Ascending aorta (tissue), 2 donors: ENCODE results near the gene TOMM6. TPM values are rescaled to one million over a fixed set of nuclear protein-coding genes. Genes with fewer than 3 reads are reported as not detected.
A peak's percentile ranks its signal among the peaks of the same experiment; 100 is the strongest.

ENCODE experiments used
- DNase-seq, 2 donors: peaks; one replicate each; pipeline ENCODE4 v3.0.0-alpha.2; 2019; ENCODE audit warnings: low spot score in 2 of 2
- H3K27ac ChIP-seq, 2 donors: fragments of 200-600 bp; sonication (generic); one replicate each; pipeline ENCODE4 v1.5.1; 2016 to 2017; ENCODE audit warnings: mild to moderate bottlenecking in 1 of 2
- H3K27me3 ChIP-seq: fragments of 200-600 bp; sonication (generic); one replicate; pipeline ENCODE4 v1.5.1; 2017
- H3K36me3 ChIP-seq, 2 donors: fragments of 200-600 bp; sonication (generic); one replicate each; pipeline ENCODE4 v1.5.1; 2016
- H3K4me1 ChIP-seq, 2 donors: fragments of 200-600 bp; sonication (generic); one replicate each; pipeline ENCODE4 v1.5.1; 2016 to 2017; ENCODE audit warnings: mild to moderate bottlenecking in 1 of 2
- H3K4me3 ChIP-seq, 2 donors: fragments of 200-600 bp; sonication (generic); one replicate each; pipeline ENCODE4 v1.5.1; 2016 to 2017; ENCODE audit warnings: mild to moderate bottlenecking in 1 of 2
- H3K9me3 ChIP-seq, 2 donors: fragments of 200-600 bp; sonication (generic); one replicate each; pipeline ENCODE4 v1.5.1; 2016
- intact Hi-C: fragments of 100-400 bp; cut with DNase I; formaldehyde crosslinking; loops from one replicate; pipeline ENCODE4 v1.15.1; 2023
- total RNA-seq: library from RNA; depleted of rRNA; stranded (reverse); fragments of >200 nt; gene quantifications from one replicate; pipeline ENCODE4 v1.1.0, GENCODE V29; 2016
- TF ChIP-seq, protein P1 (sequence below), 3 experiments: fragments of 200-600 bp in 2 of 3; fragments of 450-650 bp in 1 of 3; sonication (generic) in 2 of 3; IDR thresholded peaks; one replicate each; pipeline ENCODE4 v1.5.1; 2016 to 2019; ENCODE audit warnings: antibody characterized with exemption in 3 of 3, mild to moderate bottlenecking in 1 of 3, moderate library complexity in 1 of 3

TOMM6 gene
- total RNA-seq, 1 donor from 2014 or later: 79.9 TPM

DNA sequence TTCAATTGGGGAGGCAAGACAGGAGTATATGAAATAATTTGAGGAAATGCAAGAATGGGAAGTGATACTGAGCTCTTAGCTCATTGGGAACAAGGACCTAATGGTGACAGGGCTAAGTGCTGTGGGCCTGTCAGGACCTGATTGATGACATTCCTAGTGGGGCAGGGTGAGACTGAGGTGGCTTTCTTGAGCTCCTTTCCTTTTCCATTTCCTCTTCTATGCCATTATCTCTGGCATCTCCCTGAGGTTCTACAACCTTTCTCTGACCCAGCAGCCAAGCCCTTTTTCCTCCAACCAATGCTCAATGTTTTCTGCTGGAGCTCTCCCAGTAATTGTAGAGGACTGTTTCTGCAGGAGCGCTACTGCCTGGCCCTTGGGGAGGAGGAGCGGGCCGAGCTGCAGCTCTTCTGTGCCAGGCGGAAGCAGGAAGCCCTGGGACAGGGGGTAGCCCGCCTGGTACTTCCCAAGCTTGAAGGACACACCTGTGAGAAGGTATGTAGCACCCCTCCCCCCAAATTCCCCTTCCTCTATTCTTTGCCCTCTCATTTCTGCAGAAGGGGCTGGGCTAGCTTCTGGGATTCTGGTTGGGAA is 2.8 kb upstream of the TOMM6 start:
- Histone ChIP-seq H3K27me3 (no peaks in the 10 kb centered on the region), H3K4me1 (peaks cover 17 to 18% of the 10 kb centered on the region in 2 donors), H3K9me3 (no peaks in the 10 kb centered on the region), H3K4me3 (no peak overlapping the region), H3K36me3 (peaks cover 5 to 7% of the 10 kb centered on the region in 2 donors), H3K27ac (no peak overlapping the region)
- no peak for DNase-seq
- intact Hi-C loops: loop anchor here (5.0 to 10.0 kb wide), 3 partner anchors 77 to 1840 kb away; partner anchors contain the start of genes GTPBP2 and UBR2
- TF ChIP-seq, protein P1, sequence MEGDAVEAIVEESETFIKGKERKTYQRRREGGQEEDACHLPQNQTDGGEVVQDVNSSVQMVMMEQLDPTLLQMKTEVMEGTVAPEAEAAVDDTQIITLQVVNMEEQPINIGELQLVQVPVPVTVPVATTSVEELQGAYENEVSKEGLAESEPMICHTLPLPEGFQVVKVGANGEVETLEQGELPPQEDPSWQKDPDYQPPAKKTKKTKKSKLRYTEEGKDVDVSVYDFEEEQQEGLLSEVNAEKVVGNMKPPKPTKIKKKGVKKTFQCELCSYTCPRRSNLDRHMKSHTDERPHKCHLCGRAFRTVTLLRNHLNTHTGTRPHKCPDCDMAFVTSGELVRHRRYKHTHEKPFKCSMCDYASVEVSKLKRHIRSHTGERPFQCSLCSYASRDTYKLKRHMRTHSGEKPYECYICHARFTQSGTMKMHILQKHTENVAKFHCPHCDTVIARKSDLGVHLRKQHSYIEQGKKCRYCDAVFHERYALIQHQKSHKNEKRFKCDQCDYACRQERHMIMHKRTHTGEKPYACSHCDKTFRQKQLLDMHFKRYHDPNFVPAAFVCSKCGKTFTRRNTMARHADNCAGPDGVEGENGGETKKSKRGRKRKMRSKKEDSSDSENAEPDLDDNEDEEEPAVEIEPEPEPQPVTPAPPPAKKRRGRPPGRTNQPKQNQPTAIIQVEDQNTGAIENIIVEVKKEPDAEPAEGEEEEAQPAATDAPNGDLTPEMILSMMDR (IDR thresholded peaks at IDR 0.05): no peak

DNA sequence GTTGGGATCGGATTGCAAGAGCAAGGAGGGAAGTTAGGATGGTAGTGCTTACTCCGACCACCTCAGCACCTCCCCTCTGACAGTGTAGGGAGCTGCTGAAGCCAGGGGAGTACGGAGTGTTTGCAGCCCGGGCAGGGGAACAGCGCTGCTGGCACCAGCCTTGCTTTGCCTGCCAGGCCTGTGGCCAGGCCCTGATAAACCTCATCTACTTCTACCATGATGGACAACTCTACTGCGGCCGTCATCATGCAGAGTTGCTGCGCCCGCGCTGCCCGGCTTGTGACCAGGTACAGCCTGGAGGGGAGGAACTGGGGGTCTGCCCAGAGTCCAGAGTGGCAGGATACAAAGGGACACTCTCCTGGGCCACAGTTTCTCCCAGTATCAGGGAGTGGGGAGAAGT is 2.2 kb upstream of the TOMM6 start:
- Histone ChIP-seq H3K4me3 (no peak overlapping the region), H3K4me1 (peaks cover 17 to 18% of the 10 kb centered on the region in 2 donors), H3K27me3 (no peaks in the 10 kb centered on the region), H3K9me3 (no peaks in the 10 kb centered on the region), H3K27ac (no peak overlapping the region), H3K36me3 (peaks cover 5 to 11% of the 10 kb centered on the region in 2 donors)
- intact Hi-C loops: loop anchor here (5.0 to 10.0 kb wide), 3 partner anchors 78 to 1840 kb away; partner anchors contain the start of genes GTPBP2 and UBR2
- TF ChIP-seq, protein P1 (IDR thresholded peaks at IDR 0.05): no peak
- DNase-seq: no peak

DNA sequence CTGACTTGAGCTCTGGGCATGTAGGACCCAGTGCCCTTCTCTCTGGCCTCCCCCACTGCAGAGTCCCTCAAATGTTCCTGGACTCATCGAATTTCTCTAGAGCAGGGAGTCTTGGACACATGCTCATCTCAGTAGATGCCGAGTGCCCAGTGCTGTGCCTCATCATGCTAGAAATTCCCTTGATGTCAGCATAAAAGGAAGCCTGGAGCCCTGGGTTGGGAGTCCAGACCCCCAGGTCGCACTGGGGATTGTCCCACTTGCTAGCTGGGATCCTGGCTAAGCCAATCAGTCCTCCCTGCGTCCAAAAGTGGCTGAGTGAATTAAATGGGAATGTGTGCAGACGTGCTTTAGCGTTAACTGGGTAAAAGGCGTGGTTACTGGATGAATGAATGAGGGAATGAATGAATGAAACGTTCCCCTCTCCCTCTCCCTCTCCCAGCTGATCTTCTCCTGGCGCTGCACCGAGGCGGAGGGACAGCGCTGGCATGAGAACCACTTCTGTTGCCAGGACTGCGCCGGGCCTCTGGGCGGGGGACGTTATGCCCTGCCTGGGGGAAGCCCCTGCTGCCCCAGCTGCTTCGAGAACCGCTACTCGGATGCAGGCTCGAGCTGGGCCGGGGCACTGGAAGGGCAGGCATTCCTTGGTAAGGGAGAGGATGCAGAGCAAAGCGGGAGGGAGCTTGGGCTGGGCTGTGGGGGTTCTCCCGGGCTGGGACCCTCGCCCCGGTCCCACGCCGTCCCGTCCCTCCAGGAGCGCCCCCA is 1.6 kb upstream of the TOMM6 start:
- Histone ChIP-seq H3K4me3 (peak overlapping the region; percentile 75 to 79), H3K27ac (peak overlapping the region; percentile 71 to 92), H3K36me3 (peaks cover 5 to 17% of the 10 kb centered on the region in 2 donors), H3K4me1 (peaks cover 17 to 18% of the 10 kb centered on the region in 2 donors), H3K27me3 (no peaks in the 10 kb centered on the region), H3K9me3 (no peaks in the 10 kb centered on the region)
- intact Hi-C loops: loop anchor here (2.0 to 10.0 kb wide), 9 partner anchors 79 to 1839 kb away; partner anchors contain the start of genes CCND3, FOXP4, GTPBP2 and MRPS10
- TF ChIP-seq, protein P1 (IDR thresholded peaks at IDR 0.05): no peak
- DNase-seq: no peak

DNA sequence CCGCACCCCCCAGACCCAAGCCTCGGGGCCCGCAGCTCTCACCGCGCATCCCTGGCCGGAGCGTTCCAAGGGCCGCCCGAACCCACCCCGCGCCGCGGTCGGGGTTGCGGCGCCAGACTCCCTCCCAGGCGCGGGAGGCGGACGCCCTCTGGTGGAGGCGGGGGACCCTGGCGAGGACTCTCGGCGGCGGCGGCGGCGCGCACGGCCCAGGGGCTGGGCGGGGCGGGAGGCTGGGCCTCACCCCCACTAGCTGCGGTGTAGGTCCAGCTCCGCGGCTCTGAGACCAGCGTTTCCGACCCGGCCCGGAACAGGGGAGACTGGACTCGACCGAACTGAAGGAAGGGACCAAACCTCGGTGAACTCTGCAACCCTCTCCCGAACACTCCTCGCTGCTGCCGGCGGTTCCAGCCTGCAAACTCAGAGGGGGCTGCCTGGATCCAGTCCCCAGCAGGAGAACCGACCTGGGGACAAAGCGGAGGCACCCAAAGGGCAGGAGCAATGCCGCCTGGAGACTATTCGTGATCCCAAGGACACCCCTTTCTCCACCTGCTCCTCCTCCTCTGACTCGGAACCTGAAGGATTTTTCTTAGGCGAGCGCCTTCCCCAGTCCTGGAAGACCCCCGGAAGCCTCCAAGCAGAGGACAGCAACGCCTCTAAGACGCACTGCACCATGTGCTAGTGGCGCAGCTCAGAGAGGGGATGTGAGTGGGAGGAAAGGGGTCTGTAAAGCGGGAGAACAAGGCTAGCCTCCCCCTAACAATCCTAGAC is 859 bp upstream of the TOMM6 start:
- peak; percentile 45 to 94 for DNase-seq
- no peaks in the 10 kb centered on the region for H3K27me3 ChIP-seq
- peaks cover 12 to 13% of the 10 kb centered on the region in 2 donors for H3K4me1 ChIP-seq
- peaks cover 5 to 18% of the 10 kb centered on the region in 2 donors for H3K36me3 ChIP-seq
- H3K27ac ChIP-seq: peak overlapping the region; percentile 87 to 92
- no peaks in the 10 kb centered on the region for H3K9me3 ChIP-seq
- intact Hi-C loops: loop anchor here (1.0 to 10.0 kb wide), 12 partner anchors 51 to 1838 kb away; partner anchors contain the start of genes BYSL, CCND3, FOXP4 and GTPBP2
- peak overlapping the region; percentile 75 to 79 for H3K4me3 ChIP-seq
- TF ChIP-seq, protein P1 (IDR thresholded peaks at IDR 0.05): peak; percentile 80 to 94 (median 83)

DNA sequence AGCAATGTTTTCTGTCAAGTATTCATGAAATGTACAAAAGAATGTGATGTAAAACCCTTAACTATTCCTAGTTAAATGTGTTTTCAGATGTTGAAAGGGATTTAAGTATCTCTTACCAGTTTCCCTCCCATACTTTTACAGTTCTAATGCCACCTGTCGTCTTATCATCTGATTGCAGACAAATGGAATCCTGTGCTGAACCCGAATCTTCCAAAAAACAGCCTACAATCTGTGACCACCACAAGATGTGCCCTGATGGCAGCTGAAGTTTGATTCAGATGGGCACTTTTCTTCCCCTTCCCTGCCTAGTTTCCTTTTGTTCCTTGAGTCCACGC is 1.9 kb downstream of the TOMM6 start:
- H3K36me3 ChIP-seq: peaks cover 5 to 30% of the 10 kb centered on the region in 2 donors
- intact Hi-C loops: loop anchor here (5.0 to 10.0 kb wide), 3 partner anchors 82 to 1835 kb away; partner anchors contain the start of genes GTPBP2 and UBR2
- TF ChIP-seq, protein P1 (IDR thresholded peaks at IDR 0.05): no peak

More for the DNA sequence above, 1.9 kb downstream of the TOMM6 start:
- DNase-seq: no peak
- H3K27ac ChIP-seq: no peak overlapping the region
- no peaks in the 10 kb centered on the region for H3K27me3 ChIP-seq
- H3K9me3 ChIP-seq: no peaks in the 10 kb centered on the region
- H3K4me3 ChIP-seq: no peak overlapping the region
- H3K4me1 ChIP-seq: peaks cover 12 to 13% of the 10 kb centered on the region in 2 donors
